Erythroblast (primary cell): ENCODE measurements around the gene KRTAP10-5.
"Not testable (repeated sequence)": the region's sequence is repeated elsewhere in the genome, so short reads cannot be mapped to it uniquely, and the experiment has no call there.

Source experiments
- DNase-seq, 2 experiments: peaks; one replicate each; lab custom pipeline; 2025; lab: John Stamatoyannopoulos, UW
- GATA1 ChIP-seq: IDR thresholded peaks from 2 replicates; pipeline ENCODE4 v1.6.1; 2011; ENCODE audit warnings: low read depth, mild to moderate bottlenecking, control low read depth, low read length, moderate library complexity
- POLR2A ChIP-seq: IDR thresholded peaks from 2 replicates; pipeline ENCODE4 v1.6.1; 2011; ENCODE audit warnings: mild to moderate bottlenecking, low read length

The KRTAP10-5 gene

DNA sequence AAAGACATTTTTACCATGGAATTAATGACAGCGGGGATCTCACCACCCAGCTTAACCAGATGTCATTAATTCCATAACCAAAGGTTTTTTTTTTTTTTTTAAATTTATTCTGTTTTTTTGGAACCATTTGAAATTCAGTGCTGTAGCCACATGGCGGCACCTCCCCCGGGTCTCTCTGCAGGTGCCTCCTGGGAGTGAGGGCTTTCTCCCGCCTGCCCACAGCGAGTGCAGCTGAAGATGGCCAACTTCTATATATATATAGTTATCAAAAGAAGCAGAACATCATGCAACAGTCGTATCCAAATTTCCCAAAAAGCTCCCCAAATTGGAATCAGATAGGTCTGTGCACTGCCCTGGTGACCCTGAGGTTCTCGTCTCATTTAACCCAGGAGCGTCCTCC is 35.1 kb upstream of the KRTAP10-5 start:
- no peak for DNase-seq
- no peak for TF ChIP-seq POLR2A
- no peak for TF ChIP-seq GATA1

DNA sequence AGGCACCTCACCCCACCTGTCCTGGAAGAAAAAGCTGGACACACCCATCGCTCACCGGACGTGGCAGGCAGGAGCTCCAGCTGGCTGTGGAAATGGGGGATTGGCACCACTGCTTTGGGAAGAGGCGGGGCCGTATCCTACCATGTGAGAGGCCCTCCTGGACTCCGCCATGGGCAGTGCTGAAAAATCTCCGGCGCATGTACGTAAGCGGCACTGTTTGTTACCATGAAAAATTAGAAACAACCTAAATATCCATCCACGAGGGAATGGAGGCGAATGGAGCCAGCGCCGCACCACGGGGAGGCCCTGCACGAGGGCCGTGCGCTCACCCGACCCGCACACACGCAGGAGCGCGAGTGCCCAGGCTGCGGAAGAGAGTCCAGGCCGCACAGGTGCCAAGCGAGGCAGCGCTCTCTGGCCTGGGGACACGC is 34.6 kb upstream of the KRTAP10-5 start:
- TF ChIP-seq GATA1: no peak
- no peak for TF ChIP-seq POLR2A
- DNase-seq: no peak

DNA sequence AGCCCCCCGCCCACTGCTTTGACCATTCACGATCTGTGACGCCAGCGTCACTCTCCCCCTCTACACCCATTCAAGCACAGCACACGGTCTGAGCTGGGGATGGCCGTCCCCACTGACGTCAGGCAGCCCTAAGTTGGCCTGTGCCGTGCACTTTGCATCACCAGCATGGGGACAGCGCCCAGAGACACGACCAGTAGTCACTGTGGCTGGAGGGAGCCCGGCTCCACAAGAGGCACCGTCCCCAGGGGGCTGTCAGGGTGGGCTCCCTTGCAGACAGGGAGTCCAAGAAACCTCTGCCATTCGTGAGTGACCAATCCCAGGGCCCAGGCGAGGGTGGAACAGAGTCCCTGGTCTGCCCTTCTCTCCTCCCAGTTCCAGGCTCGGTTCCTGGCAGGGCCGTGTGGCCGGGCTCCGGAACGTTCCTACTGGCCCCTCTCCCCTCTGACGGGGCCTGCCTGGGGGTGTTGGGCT is 33.8 kb upstream of the KRTAP10-5 start:
- no peak for DNase-seq
- no peak for TF ChIP-seq GATA1
- TF ChIP-seq POLR2A: no peak

DNA sequence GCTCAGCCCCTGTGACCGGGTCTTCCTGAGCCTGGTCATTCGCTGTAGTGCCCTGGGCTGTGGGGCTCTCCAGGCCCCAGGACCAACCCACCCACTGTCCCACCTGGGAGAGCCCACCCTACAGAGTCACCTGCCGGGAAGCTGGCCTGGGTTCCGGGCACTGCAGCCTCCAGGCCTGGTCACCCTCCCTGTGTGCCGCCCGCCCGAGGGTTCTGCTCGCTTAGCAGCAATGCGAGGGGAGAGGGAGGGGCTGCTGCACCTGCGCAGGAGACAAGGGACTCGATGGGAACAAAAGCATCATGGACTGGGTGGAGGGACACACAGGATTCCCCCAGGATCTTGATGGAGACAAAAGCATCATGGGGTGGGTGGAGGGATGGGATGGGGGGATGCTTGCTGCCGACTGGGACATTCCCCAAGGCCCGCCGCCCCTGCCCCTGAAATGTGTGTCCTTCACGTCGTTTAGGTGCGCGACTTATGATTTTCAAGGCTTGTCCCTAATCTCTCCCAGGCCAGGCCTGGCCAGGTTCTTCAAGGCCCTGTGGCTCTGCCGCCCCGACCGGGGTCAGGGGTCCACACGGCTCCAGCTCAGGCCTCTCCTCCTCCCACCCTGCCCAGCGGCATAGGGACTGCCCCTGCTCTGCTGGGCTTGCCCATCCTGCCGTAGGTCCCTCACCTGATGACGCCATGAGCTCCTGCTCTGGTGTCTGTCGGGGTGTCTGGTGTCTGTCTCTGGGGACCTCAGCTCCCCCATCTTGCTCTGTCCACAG is 33.2 kb upstream of the KRTAP10-5 start:
- DNase-seq: no peak
- TF ChIP-seq POLR2A: no peak
- no peak for TF ChIP-seq GATA1

DNA sequence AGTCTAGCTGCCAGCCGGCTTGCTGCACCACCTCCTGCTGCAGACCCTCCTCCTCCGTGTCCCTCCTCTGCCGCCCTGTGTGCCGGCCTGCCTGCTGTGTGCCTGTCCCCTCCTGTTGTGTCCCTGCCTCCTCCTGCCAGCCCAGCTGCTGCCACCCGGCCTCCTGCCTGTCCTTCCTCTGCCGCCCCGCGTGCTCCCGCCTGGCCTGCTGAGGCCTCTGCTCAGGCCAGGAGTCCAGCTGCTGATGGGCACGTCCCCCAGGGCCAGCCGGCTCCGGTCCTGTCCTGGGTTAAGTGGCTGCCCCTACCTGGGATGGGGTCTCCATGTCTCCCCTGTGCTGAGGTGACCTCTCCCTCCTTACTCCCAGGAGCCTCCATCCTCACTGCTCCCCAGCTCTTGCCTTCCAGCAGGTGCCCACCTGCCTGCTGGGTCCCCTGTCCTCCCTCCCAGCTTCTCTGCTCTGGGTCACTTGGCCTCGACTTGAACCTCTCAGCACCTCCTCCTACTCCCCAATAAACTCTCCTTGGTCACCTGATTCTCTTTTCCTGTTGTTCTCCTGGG is 32.3 kb upstream of the KRTAP10-5 start:
- no peak for TF ChIP-seq GATA1
- no peak for TF ChIP-seq POLR2A
- DNase-seq: no peak

DNA sequence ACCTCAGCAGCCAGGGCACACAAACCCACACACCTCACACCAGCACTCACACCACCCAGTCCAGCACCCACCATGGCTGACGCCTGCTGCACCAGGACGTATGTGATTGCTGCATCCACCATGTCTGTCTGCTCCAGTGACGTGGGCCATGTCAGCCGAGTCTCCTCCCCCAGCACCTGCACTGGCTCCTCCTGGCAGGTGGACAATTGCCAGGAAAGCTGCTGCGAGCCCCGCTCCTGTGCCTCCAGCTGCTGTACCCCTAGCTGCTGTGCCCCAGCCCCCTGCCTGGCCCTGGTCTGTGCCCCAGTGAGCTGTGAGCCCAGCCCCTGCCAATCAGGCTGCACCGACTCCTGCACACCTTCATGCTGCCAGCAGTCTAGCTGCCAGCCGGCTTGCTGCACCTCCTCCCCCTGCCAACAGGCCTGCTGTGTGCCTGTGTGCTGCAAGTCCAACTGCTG is 31.7 kb upstream of the KRTAP10-5 start, which contains the start of gene KRTAP10-8:
KRTAP10-8 (plus strand) TSS at position 51 of the 458 bp plus-strand sequence; CDS start at position 73, 22 bp downstream.
- no peak for DNase-seq
- TF ChIP-seq GATA1: no peak

DNA sequence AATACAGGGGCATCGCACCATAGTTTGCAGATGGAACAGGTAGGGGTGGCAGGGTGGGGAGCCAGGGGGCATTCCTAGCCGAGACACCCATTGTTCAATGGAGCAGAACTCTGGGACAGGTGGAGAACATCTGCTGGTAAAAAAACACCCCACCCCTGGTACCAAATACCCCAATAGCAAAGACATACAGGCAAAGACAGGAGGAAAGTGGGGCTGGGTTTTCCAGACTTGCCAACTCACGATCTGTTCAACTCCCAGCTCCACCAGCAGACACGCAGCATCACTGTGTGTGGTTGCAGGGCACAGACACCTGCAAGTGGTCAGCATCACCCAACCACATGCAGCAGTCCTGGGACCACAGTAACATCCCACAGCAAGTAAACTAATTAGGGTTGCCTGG is 31.1 kb upstream of the KRTAP10-5 start:
- no peak for DNase-seq
- TF ChIP-seq POLR2A: no peak
- no peak for TF ChIP-seq GATA1

DNA sequence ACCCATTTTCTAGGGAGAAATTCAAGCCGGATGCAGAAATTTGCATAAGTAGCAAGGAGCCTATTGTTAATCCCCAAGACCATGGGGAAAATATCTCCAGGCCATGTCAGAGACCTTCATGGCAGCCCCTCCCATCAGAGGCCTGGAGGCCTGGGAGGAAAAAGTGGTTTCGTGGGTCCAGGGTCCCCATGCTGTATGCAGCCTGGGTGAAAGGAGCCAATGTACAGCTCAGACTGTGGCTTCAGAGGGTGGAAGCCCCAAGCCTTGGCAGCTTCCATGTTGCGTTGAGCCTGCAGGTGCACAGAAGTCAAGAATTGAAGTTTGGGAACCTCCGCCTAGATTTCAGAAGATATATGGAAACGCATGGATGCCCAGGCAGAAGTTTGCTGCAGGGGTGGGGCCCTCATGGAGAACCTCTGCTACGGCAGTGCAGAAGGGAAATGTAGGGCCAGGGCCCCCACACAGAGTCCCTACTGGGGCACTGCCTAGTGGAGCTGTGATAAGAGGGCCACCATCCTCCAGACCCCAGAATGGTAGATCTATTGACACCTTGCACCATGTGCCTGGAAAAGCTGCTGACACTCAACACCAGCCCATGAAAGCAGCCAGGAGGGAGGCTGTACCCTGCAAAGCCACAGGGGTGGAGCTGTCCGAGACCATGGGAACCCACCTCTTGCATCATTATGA is 29.9 kb upstream of the KRTAP10-5 start:
- not testable (repeated sequence) for DNase-seq

DNA sequence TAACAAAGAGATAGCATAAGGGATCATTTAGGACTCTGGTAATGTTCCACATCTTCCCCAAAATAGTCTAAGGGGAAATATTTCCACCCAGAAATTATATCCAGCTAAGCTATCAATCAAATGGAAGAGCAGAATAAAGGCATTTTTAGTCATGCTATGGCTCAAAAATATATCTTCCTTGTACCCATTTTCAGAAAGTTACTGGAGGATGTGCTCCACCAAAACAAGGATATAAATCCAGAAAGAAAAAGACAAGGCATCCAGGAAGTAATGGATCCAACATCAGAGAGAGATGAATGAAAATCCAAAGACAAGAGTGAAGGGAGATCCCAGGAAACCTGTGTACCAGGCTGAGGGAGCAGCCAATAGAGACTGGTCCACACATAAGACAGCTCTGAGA is 28.8 kb upstream of the KRTAP10-5 start:
- no peak for TF ChIP-seq POLR2A
- no peak for TF ChIP-seq GATA1
- no peak for DNase-seq

DNA sequence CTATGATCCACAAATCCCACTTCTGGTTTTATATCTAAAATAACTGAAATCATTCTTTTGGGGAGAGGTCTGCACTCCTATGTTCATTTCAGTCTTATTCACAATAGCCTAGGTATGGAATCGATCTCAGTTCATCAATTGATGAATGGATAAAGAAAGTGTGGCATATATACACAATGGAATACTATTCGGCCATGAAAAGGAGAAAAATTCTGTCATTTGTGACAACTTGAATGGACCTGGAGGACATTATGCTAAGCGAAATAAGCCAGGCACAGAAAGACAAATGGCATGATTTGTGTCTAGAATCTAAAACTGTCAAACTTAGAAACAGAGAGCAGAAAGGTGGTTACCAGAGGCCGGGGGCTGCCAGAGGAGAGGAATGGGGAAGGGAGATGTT is 26.1 kb upstream of the KRTAP10-5 start:
- TF ChIP-seq POLR2A (no peak), GATA1 (no peak)
- DNase-seq: no peak

DNA sequence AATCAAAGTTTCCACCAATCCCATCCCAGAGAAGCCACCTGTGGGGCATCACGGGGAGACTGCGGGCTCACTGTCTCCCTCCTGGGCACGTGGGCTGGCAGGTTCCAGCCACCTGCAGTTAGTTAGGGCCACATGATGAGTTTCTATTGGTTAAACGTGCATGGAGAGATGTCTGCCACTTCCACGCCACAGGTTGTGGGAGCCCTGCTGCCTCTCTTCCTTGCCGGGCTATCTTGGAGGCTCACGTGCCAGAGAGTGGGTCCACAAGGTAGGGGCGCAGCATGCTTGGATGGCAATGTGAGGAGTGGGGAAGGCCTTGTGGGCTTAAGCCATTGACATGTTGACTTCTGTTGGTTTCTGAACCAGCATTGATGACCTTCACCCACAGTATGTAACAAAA is 23.5 kb upstream of the KRTAP10-5 start:
- TF ChIP-seq POLR2A (no peak), GATA1 (no peak)
- no peak for DNase-seq

DNA sequence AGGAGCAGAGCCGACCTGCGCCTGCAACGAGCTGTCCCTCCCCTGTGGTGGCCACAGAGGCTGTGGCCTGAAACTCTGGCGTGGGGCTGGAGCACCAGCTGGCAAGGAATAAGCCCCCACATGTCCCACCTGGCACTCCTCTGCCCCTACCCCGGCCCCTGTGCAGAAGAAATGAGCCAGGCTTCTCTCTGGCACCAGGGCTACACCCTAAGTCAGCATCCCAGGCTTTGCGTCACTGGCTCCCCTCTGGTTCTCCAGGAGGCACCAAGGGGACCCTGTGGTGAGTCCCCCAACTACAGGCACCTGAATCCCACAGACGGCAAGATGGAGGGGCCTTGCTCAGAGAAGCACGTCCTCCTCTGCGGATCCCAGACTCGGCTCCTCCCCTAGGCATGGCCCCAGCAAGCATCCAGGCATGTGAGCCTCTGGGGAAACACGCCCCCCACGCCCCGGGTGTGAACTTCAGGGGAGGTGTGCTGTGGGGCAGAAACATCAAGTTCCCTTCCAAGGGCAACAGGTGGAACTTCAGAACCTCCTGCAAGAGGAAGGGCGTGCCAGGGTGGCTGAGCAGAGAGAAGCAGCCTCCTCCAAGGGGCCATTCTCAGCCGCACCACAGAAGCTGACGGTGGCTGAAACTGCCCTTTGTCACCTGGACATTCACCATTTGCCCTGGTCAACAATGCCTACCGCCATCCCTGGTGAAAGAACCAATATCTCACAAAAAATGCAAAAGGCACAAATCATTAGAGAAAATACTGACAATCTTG is 22.9 kb upstream of the KRTAP10-5 start:
- no peak for TF ChIP-seq POLR2A
- no peak for TF ChIP-seq GATA1
- DNase-seq: no peak

DNA sequence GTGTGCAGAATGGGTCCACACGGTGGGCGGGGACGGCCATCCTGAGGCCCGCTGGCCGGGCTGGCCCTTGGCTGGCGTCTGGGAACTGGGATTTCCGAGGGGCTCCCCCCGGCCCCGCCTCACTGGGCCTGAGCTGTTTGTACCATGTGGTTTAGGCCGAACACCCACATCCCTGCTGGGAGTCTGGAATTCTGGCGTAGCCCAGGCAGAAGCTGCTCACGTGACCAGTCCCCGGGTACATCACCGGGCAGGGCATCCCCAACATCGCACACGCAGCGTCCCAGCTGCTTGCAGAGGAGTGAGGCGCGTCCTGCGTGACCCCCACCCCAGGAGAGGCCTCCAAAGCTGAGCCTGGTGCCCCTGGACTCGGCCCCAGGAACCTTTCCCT is 22.1 kb upstream of the KRTAP10-5 start:
- no peak for DNase-seq
- TF ChIP-seq POLR2A: no peak
- TF ChIP-seq GATA1: no peak
